ENCODE measurements around the gene CCDC43.
"Not testable (repeated sequence)": the region's sequence is repeated elsewhere in the genome, so short reads cannot be mapped to it uniquely, and the experiment has no call there.

Gene CCDC43

GRCh38 chr17:44673893-44674292, 15.7 kb downstream of the CCDC43 start:
- DNase-seq (ENCODE audit: low read depth, low spot score): no peak
- H3K27ac ChIP-seq: no peak overlapping the region

GRCh38 chr17:44672479-44673093, 17.0 kb downstream of the CCDC43 start:
- no peak overlapping the region for H3K27ac ChIP-seq
- no peak for DNase-seq (ENCODE audit: low read depth, low spot score)

GRCh38 chr17:44666006-44666405, 23.6 kb downstream of the CCDC43 start:
- DNase-seq (ENCODE audit: low read depth, low spot score): no peak
- H3K27ac ChIP-seq: no peak overlapping the region

DNA sequence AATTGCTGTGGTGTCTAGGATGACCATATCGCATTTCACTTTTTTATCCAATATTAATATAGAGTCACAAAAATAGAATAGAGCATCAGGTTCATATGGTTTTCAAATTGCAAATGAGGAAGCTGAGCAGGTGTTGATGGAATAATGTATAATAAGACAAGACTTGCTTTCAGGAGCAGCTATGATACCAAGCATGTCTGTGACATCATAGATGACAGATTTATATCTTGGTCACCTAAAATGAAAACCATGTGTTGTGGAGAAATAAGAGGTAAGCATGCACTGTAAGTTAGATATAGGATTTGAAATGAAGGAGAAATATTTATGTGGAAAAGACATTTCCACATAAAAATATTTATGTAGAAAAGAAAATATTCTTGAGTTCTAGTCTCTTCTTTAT, 24.7 kb downstream of the CCDC43 start:
- no peak for DNase-seq (ENCODE audit: low read depth, low spot score)
- H3K27ac ChIP-seq: no peak overlapping the region

- H3K27ac ChIP-seq: no peak overlapping the region
- DNase-seq (ENCODE audit: low read depth, low spot score): no peak
Observed at GRCh38 chr17:44663095-44663494, 26.5 kb downstream of the CCDC43 start.

DNA sequence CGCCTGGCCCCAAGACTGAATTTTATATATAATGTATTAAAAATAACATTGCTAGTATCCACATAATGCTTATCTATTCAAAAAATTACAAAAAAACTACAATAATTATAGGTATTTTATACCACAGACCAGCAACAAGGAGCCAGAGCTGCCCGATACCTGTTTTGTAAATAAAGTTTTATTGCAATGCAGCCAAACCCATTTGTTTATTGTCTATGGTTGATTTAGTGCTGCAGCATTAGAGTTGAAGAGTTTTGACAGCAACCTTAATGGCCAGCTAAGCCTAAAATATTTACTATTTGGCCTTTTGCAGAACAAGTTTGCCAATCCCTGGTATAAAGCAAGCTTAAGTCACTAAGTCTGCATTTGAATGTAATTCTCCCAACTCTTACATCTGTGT, 27.7 kb downstream of the CCDC43 start:
- H3K27ac ChIP-seq: no peak overlapping the region
- no peak for DNase-seq (ENCODE audit: low read depth, low spot score)

DNA sequence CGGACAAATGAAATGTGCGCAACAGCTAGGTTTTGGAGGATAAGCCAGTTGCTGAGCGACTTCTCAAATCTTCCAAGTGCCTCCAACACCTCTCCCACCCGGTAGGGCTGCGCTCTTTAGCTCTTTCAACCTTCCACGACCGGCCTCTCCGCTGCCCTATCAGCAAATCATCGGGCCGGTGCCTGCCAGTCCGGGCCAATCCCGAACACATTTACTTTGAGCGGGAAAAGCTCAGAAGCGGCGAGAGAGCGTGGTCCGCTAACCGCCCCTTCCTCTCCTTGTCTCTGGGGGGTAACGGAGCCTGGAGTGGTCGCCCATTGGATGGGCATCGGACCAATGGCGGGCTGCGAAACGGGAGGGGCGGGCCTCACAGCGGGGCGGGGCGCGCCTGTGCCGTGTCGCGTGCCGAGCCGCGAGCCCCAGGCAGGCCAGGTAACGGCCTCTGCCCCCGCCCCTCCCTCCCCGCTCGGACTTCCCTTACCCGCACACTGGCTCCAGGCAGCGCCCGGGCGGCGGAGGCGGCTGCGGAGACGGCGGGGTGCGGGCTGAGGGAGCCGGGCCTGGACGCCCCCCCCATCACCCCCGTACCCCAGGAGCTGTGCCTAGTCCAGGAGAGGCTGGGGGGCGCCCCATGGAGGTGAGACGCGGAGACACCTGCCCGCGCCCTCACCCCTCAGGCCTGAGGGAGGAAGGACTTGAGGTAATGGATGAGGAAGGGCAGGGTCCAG, 33.4 kb downstream of the CCDC43 start, which contains the start of gene MEIOC:
Gene MEIOC, plus strand, starts transcription at position 486 of the 728 bp plus-strand sequence. Its CDS starts 146 bp downstream, at position 632.
- no peak within 1 kb of the TSS for H3K27ac ChIP-seq
- no peak for DNase-seq (ENCODE audit: low read depth, low spot score)

DNA sequence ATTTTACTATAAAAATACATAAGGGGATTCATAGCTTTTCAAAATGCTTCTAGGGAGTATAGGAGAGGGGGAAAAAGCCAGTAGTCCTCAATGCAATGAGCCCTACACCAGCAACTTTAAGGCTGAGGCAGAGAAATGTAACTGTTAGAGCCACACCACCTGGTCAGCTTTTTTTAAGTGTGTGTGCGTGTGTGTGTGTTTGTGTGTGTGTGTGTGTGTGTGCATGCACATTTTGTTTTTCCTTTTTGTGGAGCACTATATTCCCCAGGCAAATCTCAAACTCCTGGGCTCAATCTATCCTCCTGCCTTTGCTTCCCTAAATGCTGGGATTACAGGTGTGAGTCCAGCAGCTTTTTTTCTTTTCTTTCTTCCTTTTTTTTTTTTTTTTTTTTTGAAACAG, 35.6 kb downstream of the CCDC43 start:
- no peak overlapping the region for H3K27ac ChIP-seq
- no peak for DNase-seq (ENCODE audit: low read depth, low spot score)

DNA sequence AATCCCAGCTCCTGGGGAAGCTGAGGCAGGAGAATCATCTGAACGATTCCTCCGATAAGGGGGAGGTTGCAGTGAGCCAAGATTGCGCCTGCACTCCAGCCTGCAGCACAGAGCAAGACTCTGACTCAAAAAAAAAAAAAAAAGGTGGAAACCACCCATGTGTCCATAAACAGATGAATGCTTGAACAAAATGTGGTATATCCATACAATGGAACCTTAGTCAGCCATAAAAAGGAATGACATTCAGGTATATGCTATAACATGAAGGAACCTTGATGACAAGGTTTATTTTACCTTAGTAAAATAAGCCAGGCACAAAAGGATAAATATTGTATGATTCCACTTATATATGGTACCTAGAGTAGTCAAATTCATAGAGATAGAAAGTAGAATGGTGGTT, 36.2 kb downstream of the CCDC43 start:
- no peak for DNase-seq (ENCODE audit: low read depth, low spot score)
- H3K27ac ChIP-seq: no peak overlapping the region

- DNase-seq (ENCODE audit: low read depth, low spot score): no peak
- H3K27ac ChIP-seq: no peak overlapping the region
Observed at GRCh38 chr17:44652727-44653126, 36.8 kb downstream of the CCDC43 start.

GRCh38 chr17:44651228-44651627, 38.3 kb downstream of the CCDC43 start:
- DNase-seq (ENCODE audit: low read depth, low spot score): no peak
- no peak overlapping the region for H3K27ac ChIP-seq

DNA sequence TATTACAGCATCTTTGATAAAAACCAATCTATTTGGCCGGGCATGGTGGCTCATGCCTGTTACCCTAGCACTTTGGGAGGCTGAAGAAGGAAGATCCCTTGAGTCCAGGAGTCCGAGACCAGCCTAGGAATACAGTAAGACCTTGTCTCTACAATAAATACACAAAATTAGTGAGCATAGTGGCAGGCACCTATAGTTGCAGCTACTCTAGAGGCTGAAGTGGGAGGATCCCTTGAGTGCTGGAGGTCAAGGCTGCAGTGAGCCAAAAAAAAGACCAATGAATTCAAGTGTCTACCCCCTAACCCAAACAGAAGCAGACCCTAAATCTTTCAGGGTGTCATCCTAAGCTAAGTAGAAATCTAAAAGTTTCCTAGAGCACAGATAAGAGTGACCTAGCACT, 40.6 kb downstream of the CCDC43 start:
- no peak overlapping the region for H3K27ac ChIP-seq
- DNase-seq (ENCODE audit: low read depth, low spot score): no peak

DNA sequence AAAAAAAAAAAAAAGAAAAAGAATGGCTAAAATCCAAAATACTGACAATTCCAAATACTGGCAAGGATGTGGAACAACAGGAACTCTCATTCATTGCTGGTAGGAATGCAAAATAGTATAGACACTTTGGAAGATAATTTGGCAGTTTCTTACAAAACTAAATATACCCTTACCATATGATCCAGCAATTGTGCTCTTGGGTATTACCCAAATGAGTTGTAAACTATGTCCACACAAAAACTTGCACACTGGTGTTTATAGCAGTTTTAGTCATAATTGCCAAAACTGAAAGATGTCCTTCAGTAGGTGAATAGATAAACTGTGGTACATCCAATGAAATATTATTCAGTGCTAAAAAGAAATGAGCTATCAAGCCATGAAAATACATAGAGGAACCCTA, 41.8 kb downstream of the CCDC43 start:
- no peak for DNase-seq (ENCODE audit: low read depth, low spot score)
- no peak overlapping the region for H3K27ac ChIP-seq

GRCh38 chr17:44646280-44646679, 43.3 kb downstream of the CCDC43 start:
- H3K27ac ChIP-seq: no peak overlapping the region
- DNase-seq (ENCODE audit: low read depth, low spot score): no peak

DNA sequence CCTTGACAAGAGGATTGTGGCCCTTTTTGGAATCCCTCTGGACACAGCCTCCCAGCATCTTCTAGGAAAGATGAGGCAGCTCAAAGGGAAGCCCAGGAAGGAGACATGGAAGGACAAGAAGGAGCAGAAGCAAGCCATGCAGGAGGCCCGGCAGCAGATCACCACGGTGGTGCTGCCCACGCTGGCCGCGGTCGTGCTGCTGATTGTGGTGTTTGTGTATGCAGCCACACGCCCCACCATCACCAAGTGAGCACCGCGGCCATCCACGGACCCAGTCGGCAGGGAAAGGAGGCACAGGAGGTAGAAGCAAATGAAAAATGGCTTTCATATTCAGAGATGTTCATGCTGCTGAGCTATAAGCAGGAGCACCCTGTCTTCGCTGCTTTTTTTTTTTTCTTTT, 44.2 kb downstream of the CCDC43 start:
- DNase-seq (ENCODE audit: low read depth, low spot score): no peak
- H3K27ac ChIP-seq: no peak overlapping the region

GRCh38 chr17:44642834-44643233, 46.7 kb downstream of the CCDC43 start:
- no peak overlapping the region for H3K27ac ChIP-seq
- DNase-seq (ENCODE audit: low read depth, low spot score): no peak

- no peak for DNase-seq (ENCODE audit: low read depth, low spot score)
- H3K27ac ChIP-seq: no peak overlapping the region
Observed at GRCh38 chr17:44637066-44637465, 52.5 kb downstream of the CCDC43 start.

- H3K27ac ChIP-seq: no peak overlapping the region
- no peak for DNase-seq (ENCODE audit: low read depth, low spot score)
Observed at GRCh38 chr17:44636562-44636961, 53.0 kb downstream of the CCDC43 start.

GRCh38 chr17:44634401-44634800, 55.2 kb downstream of the CCDC43 start:
- H3K27ac ChIP-seq; DNase-seq (ENCODE audit: low read depth, low spot score): not testable (repeated sequence)

DNA sequence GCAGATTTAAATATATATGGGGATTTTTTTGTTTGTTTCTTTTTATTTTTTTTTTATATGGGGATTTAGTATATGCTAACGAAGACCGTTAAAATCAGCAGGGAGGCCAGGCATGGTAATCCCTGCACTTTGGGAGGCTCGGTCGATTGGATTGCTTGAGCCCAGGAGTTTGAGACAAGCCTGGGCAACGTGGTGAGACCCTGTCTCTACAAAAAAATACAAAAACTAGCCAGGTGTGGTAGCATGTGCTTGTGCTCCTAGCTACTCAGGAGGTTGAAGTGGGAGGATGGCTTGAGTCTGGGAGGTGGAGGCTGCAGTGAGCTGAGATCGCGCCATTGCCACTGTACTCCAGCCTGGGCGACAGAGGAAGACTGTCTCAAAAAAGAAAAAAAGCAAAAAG, 55.6 kb downstream of the CCDC43 start:
- no peak for DNase-seq (ENCODE audit: low read depth, low spot score)
- H3K27ac ChIP-seq: no peak overlapping the region

GRCh38 chr17:44630703-44631102, 58.9 kb downstream of the CCDC43 start:
- DNase-seq (ENCODE audit: low read depth, low spot score): no peak
- no peak overlapping the region for H3K27ac ChIP-seq

- H3K27ac ChIP-seq: no peak overlapping the region
- DNase-seq (ENCODE audit: low read depth, low spot score): no peak
Observed at GRCh38 chr17:44629314-44629713, 60.3 kb downstream of the CCDC43 start.
